Left lobe of liver (tissue), 2 donors: Measurements from ENCODE around the gene BCKDHA. TPM values are rescaled to one million over a fixed set of nuclear protein-coding genes. Genes with fewer than 3 reads are reported as not detected.
A peak's percentile ranks its signal among the peaks of the same experiment; 100 is the strongest.

ENCODE experiments used
- ATAC-seq: fragments of 200-7000 bp; cut with Tn5 transposase; one replicate; pipeline ENCODE4 v1.9.1; 2020; ENCODE audit warnings: mild to moderate bottlenecking, moderate library complexity
- DNase-seq: peaks from one replicate; pipeline ENCODE4 v3.0.0-alpha.2; 2020; ENCODE audit warnings: low spot score
- total RNA-seq: library from RNA; stranded (reverse); gene quantifications from one replicate; pipeline ENCODE4 v1.2.1, GENCODE V29; 2021
- donor health status: DM: no; HTN: no; CAD: no; lungs with moderate emphysema.
- donor health status: DM: no; HTN: yes; CAD: no.

The BCKDHA gene
- 64.4 TPM for total RNA-seq

GRCh38 chr19:41397086-41398049 lies at the start of gene BCKDHA, which contains the start of gene EXOSC5:
BCKDHA (plus strand) TSS chr19:41397818; CDS start chr19:41397828, 10 bp downstream.
EXOSC5 (minus strand) TSS chr19:41397359; CDS start chr19:41397328, 31 bp downstream.
- ATAC-seq: peak; percentile 96
- peak; percentile 100 for DNase-seq

DNA sequence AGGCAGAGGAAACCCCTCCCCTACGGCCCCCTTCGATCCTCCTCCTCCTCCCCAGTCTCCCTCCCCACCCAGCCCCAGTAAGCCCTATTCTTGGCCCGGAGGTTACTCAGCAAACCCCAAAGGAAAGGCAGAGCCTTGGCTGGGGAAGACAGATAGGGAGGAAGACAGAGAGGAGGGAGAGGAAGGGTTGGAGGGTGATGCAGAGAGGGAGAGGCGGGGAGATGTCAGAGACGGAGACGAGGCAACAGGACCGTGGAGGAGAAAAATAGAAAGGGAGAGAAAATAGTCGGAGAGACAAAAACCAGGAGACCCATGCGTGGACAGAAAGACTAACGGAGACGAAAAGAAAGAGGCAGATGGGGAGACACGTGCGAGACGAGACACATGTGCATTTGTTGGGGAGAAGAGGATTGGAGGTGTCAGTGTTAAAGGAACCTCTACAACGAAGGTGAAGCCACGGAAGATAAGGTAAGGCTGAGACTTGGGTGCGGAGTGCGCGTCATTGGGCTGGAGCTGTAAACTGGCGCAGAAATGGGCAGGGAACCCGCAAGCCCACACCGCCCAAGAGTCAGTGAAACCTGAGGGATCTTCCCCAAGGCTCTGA lies 46.8 kb upstream of the BCKDHA start:
- DNase-seq (no peak), ATAC-seq (no peak)

DNA sequence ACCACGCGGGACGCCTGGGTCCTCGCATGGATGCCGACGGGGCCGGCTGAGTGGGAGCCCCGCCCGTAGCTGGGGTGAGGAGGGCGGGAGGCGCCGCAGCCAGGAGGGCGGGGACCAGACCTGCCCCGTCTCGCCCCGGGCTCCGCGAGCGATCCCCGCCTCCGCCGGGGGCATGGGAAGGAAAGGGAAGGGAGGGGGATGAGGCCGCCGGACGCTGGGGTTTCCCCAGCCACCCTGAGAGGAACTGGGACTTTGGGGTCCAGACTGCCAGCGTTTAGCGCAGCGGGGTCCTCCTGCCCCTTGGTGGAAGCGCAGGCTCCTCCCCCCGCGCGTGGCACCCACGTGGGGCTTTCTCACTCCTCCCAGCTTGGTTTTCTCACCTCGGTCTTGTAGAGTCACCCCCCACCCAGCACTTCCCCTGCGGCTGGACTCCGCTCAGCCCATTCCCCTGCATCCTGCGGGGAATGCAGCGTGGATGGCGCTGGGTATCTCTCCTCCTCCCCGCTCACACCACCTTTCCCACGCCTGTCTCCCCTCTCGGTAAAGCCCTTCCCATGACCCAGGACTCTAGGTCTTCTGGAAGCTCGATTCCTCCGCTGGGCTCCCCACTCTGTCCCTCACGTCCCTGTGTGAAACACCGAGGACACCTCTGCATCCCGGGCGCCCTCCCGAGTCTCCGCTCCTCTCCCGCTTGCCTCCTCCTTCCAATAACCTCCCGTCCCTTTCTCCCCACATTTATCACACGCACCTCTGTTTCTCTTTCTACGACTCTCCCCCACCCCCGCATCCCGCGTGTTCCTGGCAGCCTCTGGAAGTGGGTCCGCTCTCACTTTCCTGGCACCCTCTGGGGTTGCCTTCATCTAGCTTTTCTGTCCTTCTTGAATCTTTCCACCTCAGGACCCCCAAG lies 46.0 kb upstream of the BCKDHA start:
- DNase-seq (peak; percentile 57), ATAC-seq (peak; percentile 45)

DNA sequence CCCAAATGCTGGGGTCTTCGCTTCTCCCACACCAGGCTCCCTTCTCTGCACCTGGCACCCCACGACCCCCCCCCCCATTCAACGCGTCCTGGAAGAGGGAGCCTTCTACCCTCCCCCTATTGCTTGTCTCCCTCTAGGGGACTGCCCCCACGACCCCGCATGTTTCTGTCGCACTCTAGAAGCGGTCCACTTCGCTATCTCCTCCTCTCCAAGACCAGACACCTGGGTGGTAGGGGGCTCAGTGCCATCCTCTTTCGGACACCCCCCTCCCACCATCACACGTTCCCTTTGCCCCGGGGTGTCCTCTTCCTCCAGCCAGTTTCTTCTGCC lies 45.4 kb upstream of the BCKDHA start:
- ATAC-seq: no peak
- DNase-seq: no peak

- ATAC-seq (peak; percentile 28), DNase-seq (no peak)
These were observed 44.8 kb upstream of the BCKDHA start for GRCh38 chr19:41352609-41353465.

DNA sequence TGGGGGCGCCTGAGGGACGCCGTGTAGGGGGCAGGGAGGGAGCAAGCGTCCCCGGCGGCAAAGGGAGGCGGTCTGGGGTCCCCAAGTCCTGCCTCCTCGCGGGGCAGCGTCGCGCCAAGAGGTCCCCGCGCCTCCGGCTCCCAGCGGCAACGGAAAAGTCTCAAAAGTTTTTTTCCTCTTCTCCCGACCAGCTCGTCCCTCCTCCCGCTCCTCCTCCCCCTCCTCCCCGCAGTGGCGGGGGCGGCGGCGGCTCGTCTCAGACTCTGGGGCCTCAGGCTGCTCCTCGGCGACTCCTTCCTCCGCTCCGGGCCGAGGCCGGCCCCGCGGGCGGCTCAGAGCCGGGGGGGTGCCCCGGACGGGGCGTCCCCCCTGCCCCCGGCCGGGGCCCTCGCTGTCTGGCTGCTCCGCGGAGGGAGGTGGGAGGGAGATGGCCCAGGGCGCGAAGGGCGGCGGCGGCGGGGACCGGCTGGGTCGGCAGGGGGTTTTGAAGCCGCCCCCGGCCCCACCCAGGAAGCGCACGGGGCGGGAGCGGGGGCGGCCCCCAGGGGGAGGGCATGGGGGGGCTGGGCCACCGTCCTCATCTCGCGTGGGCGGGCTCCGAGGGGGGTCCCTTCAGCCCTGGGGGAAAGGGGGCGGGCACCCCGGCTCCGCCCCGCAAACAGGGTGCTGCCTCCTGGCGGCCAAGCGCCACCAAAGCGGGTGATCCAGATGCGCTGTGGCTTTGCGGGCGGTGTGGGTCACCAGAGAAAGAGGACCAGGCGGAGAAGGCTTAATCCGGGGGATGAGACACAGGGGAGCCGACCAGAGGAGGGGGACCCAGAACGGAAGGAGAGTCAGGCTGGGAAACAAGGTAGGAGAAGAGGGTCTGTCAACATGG lies 43.9 kb upstream of the BCKDHA start, which contains the start of gene TGFB1:
TGFB1 (minus strand) TSS at position 457 of the 877 bp plus-strand sequence. CDS start 878 bp downstream, outside the sequence.
- peak; percentile 78 for ATAC-seq

DNA sequence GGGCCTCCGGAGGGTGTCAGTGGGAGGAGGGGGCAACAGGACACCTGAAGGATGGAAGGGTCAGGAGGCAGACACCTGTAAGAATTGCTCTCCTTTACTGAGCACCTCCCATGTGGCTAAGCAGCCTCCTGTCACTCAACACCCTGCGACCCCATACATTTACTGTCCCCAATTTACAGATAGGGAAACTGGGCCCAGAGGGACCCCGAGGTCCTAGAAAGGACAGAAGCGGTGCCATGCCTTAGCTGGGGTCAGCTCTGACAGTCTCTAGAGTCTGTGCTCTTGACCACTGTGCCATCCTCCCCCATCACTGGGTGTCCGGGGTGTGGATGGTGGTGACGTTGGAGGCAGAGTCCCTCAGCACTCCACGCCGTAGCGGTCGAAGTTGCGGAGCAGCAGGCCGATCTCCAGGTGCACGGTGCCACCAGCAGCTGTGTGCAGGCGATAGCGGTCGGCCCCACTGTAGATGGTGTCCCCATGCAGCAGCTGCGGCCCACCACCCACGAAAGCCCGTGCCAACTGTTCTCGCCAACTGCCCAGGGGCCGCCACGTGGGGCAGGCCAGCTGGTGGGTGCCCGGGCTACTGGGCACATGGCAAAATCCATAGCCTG lies 43.2 kb upstream of the BCKDHA start:
- ATAC-seq (no peak), DNase-seq (no peak)

More for the DNA sequence above, 43.9 kb upstream of the BCKDHA start, which contains the start of gene TGFB1:
- DNase-seq: peak; percentile 78

DNA sequence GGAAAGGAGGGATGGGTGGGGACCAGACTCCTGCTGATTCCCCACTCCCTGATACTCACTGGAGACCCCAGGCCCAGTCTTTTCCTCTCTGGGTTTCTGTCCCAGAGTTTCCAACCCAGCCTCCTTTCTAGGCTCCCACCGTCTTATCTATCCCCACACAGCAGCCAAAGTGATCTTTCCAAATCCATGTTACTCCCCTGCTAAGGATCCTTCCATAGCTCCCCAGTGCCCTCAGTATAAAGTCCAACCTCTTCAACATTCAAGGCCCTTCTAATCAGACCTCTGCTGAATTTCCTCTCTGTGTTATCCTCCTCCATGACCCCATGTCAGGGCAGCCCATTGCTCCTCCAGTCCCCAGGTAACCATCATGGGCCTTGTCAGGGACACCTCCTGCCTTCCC lies 42.6 kb upstream of the BCKDHA start:
- ATAC-seq: no peak
- no peak for DNase-seq

- DNase-seq (no peak), ATAC-seq (no peak)
These were observed 41.8 kb upstream of the BCKDHA start for GRCh38 chr19:41355802-41356201.

- DNase-seq: no peak
- ATAC-seq: no peak
These were observed 40.5 kb upstream of the BCKDHA start for GRCh38 chr19:41356984-41357739.

- DNase-seq: no peak
- no peak for ATAC-seq
These were observed 39.9 kb upstream of the BCKDHA start for GRCh38 chr19:41357746-41358145.

DNA sequence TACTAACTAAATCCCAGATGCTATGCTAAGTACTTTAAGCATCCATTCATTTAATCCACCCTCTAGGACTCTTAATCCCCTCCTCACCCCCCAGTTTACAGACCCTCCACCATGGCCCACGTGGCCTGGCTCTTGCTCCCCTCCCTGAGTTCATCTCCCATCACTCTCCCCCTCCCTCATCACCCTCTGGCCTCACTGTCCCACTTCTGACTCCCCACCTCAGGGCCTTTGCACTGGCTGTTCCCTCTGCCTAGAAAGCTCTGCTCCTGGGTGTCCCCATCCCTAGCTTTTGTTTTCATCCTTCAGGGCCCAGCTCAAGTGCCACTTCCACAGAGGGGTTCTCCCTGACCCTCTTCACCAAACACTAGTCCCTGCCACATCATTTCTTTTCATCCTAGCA lies 37.9 kb upstream of the BCKDHA start:
- ATAC-seq: no peak

DNA sequence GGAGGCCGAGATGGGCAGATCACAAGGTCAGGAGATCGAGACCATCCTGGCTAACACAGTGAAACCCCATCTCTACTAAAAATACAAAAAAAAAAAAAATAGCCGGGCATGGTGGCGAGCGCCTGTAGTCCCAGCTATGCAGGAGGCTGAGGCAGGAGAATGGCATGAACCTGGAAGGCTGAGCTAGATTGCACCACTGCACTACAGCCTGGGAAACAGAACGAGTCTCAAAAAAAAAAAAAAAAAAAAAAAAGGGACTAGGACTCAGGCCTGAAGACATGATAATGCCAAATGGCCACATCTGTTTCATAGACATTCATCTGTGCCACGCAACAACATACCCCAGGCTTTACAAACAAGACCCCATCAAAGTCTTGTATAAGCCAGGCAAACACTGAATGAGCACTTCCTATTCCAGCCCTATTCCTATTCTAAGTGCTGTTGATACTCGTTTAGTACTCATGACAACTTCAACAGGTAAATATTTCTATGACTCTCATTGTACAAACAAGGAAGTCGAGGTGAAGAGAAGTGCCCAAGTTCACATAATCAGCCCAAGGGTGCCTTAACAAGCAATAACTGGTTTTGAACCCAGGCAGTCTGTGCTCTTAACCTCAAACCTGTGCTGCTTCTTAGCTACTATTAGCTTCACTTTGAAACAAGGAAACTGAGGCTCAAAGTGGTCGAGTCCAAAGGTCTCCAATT lies 35.3 kb upstream of the BCKDHA start:
- ATAC-seq (no peak), DNase-seq (no peak)

More for the DNA sequence above, 37.9 kb upstream of the BCKDHA start:
- no peak for DNase-seq

DNA sequence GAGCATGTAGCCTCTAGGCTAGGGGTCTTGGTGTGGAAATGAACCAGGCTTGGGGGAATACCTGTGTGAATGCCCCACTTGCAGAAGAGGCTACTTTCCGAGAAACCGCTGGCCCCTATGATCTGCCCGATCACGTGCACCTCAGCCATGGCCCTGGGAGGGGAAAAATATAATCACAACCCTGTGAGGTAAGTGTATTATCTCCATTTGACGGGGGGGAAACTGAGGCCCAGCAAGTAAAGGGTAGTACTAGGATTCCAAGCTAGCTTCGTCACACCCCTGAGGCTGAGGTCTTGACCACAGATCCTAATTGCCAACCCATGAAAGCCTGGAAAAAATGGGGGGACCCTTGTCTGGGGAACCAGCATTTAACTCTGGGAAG lies 34.3 kb upstream of the BCKDHA start:
- ATAC-seq (no peak), DNase-seq (no peak)

DNA sequence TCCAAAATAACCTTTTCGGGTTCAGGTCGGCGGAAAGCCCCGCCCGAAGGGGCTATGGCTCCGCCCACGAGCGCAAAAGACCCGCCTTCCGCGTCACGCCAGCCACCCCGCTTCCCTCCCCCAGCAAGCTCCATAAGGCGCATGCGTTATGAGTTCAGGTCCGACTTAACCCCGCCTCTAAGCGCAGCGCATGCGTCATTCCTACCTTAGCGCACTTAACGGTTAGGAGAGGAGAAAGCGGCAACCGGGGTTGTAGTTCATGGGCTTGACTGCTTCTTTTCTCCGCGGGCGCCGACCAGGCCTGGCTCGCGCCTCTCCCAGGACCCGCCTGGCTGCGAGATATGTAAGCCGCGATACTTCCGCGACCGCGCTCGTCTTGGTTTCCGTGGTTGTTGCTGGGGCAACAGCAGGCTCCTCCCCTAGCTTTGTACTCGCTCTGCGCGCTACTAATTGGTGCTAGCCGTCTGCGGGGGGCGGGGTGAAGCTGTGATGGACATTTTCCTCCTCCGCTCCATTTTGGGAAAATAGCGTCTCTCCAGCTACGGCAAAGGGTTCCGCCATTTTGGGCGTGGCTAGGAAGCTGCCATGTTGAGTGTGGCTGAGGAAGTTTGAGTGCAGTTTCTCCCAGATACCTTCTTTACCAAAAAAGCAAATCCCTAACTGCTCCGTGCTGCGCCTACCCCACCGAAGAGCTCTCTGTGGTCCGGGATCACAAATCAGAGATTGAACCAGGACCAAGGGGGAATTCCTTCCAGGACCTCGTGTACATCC lies 33.7 kb upstream of the BCKDHA start, which contains the start of gene B9D2:
B9D2 (minus strand) TSS at position 397 of the 771 bp plus-strand sequence. CDS start 630 bp downstream, outside the sequence.
- ATAC-seq (peak; percentile 96), DNase-seq (peak; percentile 98)
